Activated CD4-positive, CD25-positive, alpha-beta regulatory T cell treated with anti-CD3 and anti-CD28 coated beads, Interleukin-2, amount 50 U/mL, for 16 hours (primary cell): ENCODE measurements around the gene SEL1L2.

Source experiments
- DNase-seq: peaks from one replicate; pipeline ENCODE4 v3.0.0-alpha.2; 2020; ENCODE audit warnings: low read depth, low spot score

Gene SEL1L2

DNA sequence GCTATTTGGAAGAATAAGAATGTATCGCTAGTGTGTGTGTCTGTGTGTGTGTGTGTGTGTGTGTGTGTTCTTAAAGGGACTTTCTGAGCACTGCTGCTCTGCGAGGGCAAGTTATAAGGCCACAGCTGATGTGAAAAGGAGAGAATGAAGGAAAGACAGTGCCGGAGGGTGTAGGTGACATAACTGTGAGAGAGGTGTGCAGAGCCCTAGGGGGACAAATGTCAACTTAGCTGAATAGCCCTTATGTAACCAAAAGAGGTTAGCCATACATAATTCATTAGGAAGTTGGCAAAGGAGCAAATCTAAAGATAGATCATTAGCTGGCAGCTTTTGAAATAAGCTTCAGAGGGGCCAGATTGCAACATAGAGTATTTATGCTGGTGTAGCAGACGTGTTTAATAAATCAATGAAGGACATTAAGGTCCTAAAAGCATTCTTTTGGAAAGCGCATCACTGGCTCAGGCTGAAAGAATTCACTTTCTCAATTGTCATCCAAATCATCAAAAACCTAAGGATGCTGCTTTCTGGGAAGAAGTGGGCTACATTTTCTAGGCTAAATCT lies 124.5 kb downstream of the SEL1L2 start:
- DNase-seq = no peak

DNA sequence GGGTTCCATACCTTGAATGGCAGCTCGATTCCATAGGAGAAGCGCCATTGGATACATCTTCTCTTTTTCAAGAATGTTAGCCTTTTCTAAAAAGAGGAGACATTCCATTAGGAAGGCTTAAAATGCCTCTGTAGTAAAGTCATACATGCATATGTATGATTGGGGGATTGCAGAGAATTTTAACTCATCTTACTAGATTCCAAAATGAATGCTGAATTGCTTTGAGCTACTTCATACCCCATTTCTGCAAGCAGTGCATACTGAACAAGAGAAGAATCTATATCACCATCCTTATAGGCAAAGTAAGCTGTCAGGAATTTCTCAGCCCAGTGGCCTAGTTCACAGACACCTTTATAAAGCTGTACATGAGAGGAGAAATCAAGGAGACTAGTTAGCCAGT lies 125.3 kb downstream of the SEL1L2 start:
- no peak for DNase-seq

DNA sequence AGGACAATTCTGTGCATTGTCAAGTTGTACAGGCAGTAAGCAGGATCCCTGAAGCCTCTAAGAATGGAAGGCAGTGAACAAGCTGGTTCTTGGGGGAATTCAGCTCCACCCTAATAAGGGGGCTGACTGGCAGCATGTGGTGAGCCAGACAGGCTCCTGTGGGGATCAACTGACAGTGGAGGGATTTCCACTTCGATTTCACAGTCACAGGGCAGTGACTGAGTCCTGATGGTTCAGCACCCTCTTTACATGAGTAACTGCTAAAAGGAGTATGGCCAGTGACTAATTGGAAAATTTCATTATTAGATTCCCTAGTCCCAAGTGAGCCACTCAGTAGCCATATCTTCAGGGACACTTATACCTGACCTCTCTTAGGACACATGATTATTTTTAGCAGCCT lies 127.2 kb downstream of the SEL1L2 start:
- DNase-seq = no peak

DNA sequence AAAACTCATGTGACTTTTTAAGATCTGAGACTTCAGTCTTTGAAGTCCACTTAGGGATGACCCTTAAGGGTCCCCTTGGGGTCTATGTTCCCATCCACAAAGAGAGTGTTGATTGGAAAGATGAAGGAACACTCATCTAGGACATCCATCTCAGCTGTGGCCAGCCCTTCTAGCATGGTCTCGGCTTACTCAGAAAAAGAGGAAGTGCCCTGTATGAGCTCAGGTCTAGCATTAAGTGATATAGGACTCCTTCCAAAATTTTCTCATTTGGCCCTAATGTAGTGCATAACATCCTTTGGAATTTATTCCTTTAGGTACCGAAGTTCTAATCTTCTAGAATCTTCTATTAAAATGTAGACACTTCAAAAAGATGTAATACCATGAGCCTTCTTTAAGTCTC lies 128.2 kb downstream of the SEL1L2 start:
- DNase-seq = no peak

DNA sequence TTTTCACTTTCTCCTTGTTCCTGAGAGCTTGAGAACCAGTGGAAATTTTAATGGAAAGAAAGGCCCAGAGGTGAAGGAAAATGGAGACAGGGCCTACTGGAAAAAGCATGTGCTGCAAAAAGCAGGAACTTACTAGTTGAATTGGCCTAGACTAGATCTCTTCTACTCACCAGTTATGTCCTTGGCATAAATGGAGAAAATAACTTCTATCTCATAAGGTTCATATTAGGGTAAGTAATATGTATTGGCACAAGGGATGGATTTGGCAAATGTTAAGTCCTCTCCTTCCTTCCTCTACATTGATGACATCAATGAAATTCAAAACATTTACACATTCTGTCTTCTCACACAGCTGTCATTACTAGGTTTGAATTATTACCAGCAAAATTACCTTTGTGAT lies 131.5 kb downstream of the SEL1L2 start:
- DNase-seq = no peak

DNA sequence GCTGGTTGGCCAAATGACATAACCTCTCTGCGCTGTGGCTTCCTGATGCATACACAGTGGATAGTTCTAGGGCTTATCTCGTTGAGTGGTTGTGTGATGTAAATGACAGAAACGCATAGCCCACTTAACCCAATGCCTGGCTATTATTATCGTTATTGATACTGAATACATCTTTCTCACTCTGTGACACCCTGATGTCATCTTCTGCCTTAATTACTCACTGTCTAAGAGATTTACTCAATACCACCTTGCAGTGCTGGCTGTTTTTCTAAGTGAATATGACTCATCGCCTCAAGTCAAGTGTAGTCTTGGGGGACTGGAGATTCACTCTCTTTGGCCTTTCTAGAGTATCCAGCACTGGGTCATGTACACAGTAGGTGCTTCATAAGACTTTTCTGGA lies 132.0 kb downstream of the SEL1L2 start:
- DNase-seq = no peak

DNA sequence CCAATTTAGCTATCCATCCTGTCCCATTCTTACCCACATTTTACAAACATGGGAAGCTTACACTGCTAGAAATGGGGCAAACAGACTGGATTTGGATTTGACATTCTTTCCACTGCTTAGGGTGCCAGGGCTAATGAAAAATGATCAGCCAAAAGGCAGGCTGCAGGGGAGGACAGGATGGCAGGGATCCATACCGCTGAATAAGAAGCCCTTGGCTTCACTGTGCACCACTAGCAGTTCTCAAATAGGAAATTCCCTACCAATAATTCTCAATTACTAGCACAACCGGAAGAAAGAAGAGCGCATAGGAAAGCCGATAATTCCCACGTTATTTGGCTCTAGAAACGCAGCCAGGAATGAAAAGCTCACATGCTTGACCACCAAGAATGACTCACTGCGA lies 132.5 kb downstream of the SEL1L2 start:
- DNase-seq = no peak

DNA sequence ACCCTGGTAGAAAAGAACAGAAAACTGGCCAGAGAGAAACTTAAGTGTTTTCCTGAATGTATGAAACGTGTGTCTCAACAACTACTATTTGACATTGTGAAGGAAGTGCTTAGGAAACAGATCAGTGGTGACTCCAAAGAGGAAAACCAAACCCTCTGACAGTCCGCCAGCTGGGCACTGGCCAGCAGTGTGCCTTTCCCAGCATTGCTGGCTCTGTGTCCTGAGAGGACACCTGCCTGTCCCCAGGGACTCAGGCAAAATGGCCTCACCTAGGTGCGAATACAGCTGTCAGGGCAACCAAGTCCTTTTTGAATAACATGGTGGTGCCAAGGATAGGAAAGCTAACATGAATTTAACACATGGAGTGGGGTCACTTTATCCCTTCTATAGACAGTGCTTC lies 133.1 kb downstream of the SEL1L2 start:
- DNase-seq = no peak

DNA sequence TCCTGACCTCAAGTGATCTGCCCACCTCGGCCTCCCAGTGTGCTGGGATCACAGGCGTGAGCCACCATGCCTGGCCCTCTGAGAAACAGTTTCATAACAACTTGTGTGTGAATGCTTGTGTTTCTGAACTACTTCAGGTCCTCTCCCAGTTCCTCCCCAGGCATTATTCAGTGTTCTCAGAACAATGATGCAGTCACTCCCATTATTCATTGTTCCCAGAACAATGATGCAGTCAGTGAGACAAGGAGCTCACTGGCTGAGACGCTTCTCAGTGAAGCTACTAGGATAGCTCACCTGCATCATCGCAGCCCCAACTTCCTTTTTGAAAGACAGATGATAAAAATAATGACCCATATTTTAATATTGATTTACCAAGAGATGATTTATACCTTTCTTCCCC lies 134.1 kb downstream of the SEL1L2 start:
- DNase-seq = no peak

DNA sequence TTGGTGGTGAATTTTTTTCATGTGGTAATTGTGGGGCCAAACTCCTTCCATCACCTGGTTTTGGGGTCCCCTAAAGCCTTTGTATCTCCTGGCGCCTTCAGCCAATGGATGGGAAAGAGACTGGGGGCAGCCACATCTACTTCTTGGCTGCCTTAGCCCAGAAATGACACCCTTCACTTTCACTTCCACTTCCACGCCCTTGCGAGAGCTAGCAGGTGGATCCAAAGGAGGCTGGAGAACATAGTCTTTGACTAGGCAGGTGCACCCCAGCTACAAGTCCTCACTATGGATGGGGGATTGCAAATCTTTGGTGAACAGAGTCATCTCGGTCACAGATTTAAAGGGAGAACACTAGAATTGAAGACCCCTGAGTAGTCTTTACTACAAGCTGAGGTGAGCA lies 134.8 kb downstream of the SEL1L2 start:
- DNase-seq = no peak

DNA sequence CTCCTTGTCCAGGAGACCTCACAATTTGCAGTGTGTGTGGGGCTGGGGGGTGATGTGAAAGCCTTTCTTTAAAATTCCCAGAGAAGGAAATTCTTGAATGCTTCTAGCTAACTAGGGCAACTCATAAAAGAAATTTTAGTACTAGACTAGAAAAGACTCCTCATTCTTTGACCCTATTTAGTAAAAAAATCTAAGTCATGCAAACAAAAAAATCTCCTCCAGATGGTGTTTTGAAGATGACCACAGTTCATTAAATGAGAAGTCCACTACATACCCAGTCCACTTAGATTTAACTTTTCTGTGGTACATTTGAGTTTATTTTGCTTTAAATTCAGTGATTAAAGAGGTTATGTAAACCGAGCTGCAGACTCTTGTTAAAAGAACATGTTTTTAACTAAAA lies 138.1 kb downstream of the SEL1L2 start:
- no peak for DNase-seq

DNA sequence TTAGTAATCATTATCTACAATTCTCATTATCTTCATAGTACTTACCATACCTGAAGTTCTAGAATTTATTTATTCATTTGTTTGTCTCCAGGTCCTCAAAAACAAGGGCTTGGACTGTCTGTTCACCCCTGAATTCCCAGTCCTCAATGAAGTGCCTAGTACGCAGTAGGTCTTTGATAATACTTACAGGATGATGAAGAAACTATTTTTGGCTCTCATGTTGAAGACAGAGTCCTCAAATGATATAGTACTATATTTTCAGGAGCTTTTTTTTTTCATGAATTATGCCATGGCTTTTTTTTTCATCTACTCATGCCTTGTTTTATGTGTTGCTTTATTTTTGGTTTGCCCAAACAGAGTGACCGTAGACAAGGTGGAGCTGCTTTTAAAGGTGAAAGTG lies 139.1 kb downstream of the SEL1L2 start:
- no peak for DNase-seq

DNA sequence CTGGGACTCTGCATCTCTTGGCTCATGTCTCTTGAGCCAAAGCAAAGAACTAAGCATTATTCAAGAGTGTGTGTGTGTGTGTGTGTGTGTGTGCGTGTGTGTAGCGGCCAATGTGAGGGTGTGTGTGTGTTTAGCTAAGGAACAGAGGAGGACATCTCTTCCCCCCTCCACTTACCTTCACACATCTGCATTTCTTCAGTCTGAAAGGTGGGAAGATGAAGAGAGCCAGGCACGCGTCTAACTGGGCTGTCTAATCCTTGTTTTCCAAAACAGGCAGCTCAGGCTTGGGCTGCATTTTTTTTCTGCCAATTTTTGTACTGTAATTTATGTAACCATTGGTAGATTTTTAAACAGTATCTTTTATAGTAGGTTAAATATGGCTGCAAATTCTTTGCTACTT lies 146.1 kb downstream of the SEL1L2 start:
- DNase-seq = no peak

DNA sequence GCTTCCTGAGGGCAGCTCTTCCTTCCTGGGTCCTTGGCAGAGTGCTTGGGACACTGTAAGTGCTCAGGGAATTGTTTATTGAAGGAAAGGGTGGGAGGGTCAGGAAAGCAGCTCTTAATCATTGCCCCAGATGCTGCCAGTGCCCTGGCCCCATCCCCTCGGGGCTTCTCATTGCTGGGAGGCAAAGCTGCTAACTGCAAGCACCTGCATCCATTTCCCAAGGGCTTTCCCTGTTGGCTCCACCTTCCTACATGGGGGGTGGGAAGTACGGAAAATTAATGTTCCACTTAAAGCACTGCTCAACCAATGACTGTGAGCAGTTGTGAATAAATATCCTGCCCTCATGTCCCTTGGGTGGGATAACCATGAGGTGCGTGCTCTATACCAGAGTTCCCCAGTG lies 149.2 kb downstream of the SEL1L2 start:
- no peak for DNase-seq

DNA sequence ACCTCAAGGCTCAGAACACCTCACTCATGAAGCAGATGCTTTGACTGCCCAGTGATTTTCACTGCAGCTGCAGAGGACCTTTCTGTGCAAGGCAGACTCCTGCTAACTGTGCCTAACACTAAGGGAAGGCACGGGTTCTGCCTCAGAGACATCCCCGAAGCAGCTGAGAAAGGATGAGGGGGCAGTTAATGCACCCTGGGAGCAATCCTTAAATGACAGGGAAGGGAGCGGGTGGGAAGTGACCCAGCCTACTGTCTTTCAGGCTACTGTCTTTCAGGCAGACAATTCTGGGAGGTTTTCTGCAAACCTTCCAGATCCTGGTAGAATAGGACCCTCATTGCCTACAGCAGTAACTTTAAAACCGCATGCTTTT lies 150.3 kb downstream of the SEL1L2 start:
- DNase-seq = no peak

DNA sequence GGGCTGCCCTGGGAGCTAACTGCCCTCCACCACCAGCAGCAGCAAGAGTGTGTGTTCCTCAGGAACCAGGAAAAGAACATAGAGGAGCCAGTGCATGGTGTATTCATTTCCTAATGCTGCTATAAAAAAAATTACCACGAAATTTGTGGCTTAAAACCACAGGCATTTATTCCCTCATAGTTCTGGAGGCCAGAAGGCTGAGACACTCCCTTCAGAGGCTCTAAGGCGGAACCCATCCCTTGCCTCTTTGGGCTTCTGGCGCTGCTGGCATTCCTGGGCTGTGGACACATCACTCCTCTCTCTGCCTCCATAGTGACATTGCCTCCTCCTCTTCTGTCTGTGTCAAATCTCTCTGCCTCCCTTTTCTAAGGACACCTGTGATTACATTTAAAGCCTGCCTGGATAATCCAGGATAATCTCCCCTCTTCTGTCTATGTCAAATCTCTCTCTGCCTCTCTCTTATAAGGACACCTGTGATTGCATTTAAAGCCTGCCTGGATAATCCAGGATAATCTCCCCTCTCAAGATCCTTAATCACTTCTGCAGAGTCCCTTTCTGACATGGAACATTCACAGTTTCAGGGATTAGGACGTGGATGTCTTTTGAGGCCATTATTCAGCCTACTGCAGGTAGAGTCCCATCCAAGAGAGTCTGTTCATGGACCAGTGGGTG lies 150.9 kb downstream of the SEL1L2 start:
- DNase-seq = no peak

DNA sequence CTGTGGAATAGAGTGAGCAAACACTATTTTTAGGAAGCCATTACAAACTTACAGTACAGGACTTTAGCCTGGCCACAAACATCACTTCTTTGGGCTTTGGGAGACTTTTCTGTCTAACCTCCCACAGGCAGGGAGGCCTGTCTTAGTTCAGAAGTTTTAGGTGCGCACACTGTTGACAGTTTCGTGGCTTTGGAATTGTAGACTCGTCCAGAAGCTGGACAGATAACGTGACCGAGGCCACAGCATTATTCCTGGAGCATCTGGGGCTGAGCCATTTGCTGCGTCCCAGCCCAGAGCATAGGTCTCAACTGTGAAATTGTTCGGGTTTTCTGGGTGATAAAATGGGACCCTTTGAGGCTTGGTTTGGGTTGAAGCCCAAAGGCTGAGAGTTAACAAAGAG lies 151.8 kb downstream of the SEL1L2 start:
- DNase-seq = no peak

DNA sequence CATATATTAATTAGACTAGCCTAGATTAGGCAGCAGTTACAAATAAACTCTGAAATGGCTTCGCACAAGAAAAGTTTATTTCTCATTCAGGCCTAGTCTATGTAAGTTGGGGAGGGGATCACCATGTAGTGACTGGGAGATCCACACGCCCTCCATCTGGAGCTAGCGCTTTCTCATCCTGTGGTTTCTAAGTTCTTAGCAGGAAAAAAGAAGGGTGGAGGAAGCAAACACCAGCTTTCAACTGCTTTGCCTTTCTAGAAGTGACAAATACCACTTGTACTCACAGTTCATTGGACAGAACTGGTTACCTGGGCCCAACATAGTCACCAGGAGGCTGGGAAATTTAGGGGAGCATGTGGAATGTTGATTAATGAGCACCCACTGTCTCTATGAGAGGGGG lies 158.9 kb downstream of the SEL1L2 start:
- DNase-seq = no peak

DNA sequence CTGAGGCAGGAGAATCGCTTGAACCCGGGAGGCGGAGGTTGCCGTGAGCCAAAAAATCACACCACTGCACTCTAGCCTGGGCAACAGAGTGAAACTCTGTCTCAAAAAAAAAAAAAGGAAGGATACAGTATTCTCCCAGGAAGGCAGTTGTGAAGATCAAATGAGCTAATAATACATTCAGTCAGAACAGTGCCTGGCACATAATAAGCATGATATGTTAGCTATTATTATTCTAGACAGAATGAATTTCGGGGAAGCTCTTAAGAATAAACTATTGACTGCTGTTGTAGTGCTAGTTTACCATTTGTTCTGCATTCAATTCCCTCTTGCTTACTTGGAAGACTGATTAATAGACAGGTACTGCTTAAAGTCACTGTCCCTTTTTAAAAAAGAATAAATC lies 164.9 kb downstream of the SEL1L2 start:
- no peak for DNase-seq

DNA sequence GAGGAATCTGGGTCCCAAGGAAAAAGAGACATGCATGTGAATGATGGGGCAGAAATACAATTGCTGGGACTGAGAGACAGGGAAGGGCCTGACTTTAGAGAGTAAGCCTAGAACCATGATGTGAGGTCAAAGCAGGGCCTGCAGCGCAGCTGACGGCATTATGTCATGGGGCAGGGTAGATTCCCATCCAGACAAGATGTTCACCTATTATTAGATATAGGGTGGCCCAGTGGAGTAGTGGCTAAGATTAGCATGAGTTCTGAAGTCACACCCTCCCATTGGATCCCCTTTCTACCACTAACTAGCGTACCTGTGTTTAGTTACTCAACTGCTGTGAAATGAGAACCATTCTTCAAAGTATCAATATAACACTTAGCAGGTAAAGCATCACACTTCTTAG lies 166.0 kb downstream of the SEL1L2 start:
- DNase-seq = no peak

DNA sequence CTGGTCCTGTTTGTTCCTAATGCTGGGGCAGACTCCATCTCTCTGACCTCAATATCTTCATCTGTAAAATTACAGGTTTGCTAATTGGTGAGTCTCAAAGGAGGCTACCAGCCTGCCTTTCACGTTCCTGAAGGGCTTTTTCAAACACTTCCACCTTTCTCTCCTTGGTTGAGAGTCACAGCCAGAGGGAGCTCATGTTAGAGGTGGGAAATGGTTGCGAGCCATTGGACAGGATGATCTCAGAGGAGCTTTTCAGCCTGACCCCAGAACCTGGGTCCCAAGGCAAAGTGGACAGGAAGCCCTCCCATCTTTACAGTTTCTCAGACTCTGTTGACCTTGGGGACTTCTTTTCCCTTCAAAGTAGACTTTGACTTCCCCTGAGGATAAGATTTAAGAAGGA lies 168.0 kb downstream of the SEL1L2 start:
- DNase-seq = no peak

DNA sequence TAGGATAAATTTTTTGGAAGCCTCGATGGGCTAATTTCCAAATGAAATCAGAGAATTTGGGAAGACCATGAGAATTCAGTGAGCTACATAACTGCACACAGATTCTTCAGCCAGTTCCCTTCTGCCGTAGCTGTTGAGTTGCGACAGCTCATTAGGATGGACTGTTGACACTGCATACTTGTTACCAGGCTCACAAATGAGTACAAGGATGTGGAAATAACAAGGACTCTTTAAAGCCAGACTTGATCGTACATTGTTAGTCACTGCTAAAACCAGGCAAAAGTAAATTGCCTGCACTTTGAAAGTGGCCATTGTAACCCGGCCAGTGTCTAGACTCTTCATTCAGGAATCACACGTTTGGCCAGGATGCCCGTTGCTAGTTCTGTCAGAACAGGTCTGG lies 168.5 kb downstream of the SEL1L2 start:
- DNase-seq = no peak

DNA sequence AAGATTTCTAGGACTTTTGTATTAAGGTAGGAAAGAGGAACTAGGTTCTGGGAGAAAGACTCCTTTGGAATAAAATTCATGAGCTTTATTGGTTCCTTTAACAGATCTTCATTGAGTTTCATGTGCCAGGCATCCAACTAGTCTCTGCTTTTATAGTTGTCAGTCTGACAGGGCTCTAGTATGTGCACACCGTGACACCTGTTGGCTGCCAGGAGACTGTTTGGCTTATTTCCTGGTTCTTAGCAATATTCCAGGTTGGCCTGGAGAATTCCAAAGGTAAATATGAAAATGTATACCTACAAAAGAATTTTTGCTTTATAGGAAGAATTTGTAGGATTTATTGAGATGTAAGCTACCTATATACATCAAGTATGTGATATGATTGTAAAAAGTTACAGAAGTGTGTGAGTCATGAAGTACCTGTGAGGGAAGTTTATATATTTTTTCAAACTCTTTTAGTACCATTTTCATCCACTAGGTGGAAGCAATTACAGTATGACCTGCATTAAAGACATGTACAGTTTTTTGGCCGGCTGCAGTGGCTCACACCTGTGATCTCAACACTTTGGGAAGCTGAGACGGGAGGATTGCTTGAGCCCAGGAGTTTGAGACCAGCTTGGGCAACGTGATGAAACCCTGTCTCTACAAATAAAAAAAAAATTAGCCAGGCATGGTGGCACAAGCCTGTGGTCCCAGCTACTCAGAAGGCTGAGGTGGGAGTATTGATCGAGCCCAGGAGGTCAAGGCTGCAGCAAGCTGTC lies 170.3 kb downstream of the SEL1L2 start:
- DNase-seq = no peak
